Ovary (tissue), 3 donors: Measurements from ENCODE around the gene TMIE.

Source experiments
- POLR2A ChIP-seq: fragments of 450-650 bp; IDR thresholded peaks from one replicate; pipeline ENCODE4 v1.6.1; 2017; ENCODE audit warnings: antibody characterized with exemption, mild to moderate bottlenecking, moderate library complexity
- TF ChIP-seq, protein P1 (sequence below), 3 donors: fragments of 450-650 bp in 2 of 3; fragments of 200-600 bp in 1 of 3; IDR thresholded peaks; one replicate each; pipeline versions ENCODE4 v1.5.1 to v1.8.0; 2016 to 2022; ENCODE audit warnings: antibody characterized with exemption in 3 of 3, mild to moderate bottlenecking in 1 of 3
- donor health status: DM: no; HTN: no; CAD: no.

DNA sequence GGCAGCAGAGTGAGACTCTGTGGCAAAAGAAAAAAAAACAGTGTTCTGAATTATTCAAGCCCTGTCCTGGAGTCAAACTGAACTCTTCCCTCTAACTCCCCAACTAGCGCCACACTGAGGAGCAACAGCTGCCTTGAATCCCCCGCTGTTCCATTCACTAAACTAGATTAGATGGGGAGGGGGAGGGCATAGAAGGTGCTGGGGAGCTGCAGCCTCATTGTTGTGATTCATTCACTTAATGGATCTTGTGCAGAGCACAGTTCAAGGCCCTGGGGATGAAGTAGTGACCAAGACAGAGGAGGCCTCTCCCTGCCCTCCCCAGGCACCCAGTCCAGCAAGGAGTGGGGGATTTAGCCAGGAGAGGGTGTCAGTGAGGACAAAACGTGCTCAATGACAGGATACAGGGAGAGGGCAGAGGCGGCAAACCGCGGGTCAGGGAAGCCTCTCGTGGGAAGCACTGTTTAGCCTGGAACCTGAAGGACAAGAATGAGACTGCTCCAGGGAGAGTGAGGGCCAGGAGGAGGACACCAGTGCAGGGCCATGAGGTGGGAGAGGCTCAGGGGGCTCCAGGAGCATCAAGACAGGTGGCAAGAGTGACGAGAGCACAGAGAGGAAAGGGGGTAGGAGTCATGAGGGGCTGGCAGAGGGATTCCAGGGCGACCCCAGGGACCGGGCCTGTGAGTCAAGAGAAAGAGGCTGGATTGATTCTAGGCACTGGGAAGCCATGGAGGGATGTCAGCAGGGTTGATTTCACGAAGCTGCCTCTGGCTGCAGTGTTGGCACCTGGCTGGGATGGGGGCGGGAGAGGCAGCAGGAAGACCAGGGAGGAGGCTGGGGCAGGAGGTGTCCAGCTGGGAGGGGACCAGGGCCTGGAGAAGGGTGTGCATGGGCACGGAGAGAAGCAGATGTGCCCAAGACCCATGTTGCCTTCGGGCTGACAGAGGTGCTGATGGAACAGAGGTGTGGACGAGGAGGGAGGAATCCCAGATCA, 39.1 kb upstream of the TMIE start:
- TF ChIP-seq POLR2A = no peak
- TF ChIP-seq, protein P1, sequence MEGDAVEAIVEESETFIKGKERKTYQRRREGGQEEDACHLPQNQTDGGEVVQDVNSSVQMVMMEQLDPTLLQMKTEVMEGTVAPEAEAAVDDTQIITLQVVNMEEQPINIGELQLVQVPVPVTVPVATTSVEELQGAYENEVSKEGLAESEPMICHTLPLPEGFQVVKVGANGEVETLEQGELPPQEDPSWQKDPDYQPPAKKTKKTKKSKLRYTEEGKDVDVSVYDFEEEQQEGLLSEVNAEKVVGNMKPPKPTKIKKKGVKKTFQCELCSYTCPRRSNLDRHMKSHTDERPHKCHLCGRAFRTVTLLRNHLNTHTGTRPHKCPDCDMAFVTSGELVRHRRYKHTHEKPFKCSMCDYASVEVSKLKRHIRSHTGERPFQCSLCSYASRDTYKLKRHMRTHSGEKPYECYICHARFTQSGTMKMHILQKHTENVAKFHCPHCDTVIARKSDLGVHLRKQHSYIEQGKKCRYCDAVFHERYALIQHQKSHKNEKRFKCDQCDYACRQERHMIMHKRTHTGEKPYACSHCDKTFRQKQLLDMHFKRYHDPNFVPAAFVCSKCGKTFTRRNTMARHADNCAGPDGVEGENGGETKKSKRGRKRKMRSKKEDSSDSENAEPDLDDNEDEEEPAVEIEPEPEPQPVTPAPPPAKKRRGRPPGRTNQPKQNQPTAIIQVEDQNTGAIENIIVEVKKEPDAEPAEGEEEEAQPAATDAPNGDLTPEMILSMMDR (IDR thresholded peaks at IDR 0.05) = no peak
